Inferior parietal cortex (tissue), 1 donor: Measurements from ENCODE around the gene DYTN.

ENCODE experiments used
- DNase-seq: peaks from one replicate; pipeline ENCODE4 v3.0.0-alpha.2; 2016; ENCODE audit errors: extremely low spot score

The DYTN gene

GRCh38 chr2:206615417-206616089 is 102.6 kb downstream of the DYTN start:
- no peak for DNase-seq

GRCh38 chr2:206614811-206615210 is 103.4 kb downstream of the DYTN start:
- no peak for DNase-seq

GRCh38 chr2:206611736-206612135 is 106.5 kb downstream of the DYTN start:
- DNase-seq: no peak

GRCh38 chr2:206611191-206611590 is 107.0 kb downstream of the DYTN start:
- DNase-seq: no peak

- DNase-seq: no peak
These were observed 107.7 kb downstream of the DYTN start for GRCh38 chr2:206610451-206610850.

- DNase-seq: no peak
These were observed 115.0 kb downstream of the DYTN start for GRCh38 chr2:206603243-206603642.
